Measurements from ENCODE around the gene TUBGCP3.

Gene TUBGCP3

DNA sequence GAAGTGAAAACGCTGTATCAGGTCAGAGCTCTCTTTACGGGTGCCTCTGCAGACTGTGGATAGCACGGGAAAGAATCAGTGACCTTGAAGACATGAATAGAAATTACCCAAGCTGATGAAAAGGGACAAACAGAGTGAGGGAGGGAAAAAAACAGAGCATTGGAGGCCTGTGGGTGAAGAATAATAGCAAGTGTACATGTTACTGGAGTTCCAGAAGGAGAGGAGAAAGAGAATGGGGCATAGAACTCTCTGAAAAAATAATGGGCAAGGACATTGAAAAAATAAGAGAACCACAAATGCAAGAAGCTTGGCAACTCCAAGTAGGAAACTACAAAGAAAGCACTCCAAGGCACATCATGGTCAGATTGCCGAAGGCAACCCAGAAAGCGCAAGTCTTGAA, 125.5 kb downstream of the TUBGCP3 start:
- Histone ChIP-seq H3K27me3 (ENCODE audit: insufficient read depth, low read length) (no peaks in the 10 kb centered on the region), H3K79me2 (ENCODE audit: insufficient read depth, low read length) (no peaks in the 10 kb centered on the region), H3K9ac (ENCODE audit: low read length) (no peak overlapping the region), H3K9me2 (ENCODE audit: low read depth, low read length) (no peaks in the 10 kb centered on the region), H3K9me3 (ENCODE audit: low read length) (peaks cover 8% of the 10 kb centered on the region; the same call in 1 of the 2 replicates), H3F3A (ENCODE audit: insufficient read depth, low read length) (no peaks in the 10 kb centered on the region), H3K4me3 (ENCODE audit: low read depth, low read length, poor library complexity, severe bottlenecking) (no peak overlapping the region), H3K36me3 (ENCODE audit: insufficient read depth, low read length) (no peaks in the 10 kb centered on the region), H3K4me2 (ENCODE audit: low read length) (no peak overlapping the region), H3K4me1 (ENCODE audit: insufficient read depth, low read length, severe bottlenecking) (peaks cover 7% of the 10 kb centered on the region), H4K20me1 (ENCODE audit: insufficient read depth, low read length) (no peaks in the 10 kb centered on the region), H3K27ac (ENCODE audit: low read depth, low read length, poor library complexity, severe bottlenecking) (no peak overlapping the region), H2AFZ (ENCODE audit: low read length) (no peak overlapping the region)
- TF ChIP-seq CTCF (IDR thresholded peaks at IDR 0.05; ENCODE audit: low read length) (no peak), EZH2 (IDR thresholded peaks at IDR 0.05; ENCODE audit: borderline replicate concordance, low read length) (no peak)

GRCh38 chr13:112457485-112457884, 130.5 kb downstream of the TUBGCP3 start:
- peaks cover 12% of the 10 kb centered on the region; the same call in 1 of the 2 replicates for H3K27me3 ChIP-seq (ENCODE audit: insufficient read depth, low read length)
- H2AFZ ChIP-seq (ENCODE audit: low read length) = no peak overlapping the region
- peaks cover 12% of the 10 kb centered on the region for H3K4me1 ChIP-seq (ENCODE audit: insufficient read depth, low read length, severe bottlenecking)
- no peaks in the 10 kb centered on the region for H4K20me1 ChIP-seq (ENCODE audit: insufficient read depth, low read length)
- TF ChIP-seq EZH2 (IDR thresholded peaks at IDR 0.05; ENCODE audit: borderline replicate concordance, low read length) (no peak), CTCF (IDR thresholded peaks at IDR 0.05; ENCODE audit: low read length) (no peak)
- H3K9me3 ChIP-seq (ENCODE audit: low read length) = peaks cover 6% of the 10 kb centered on the region; the same call in 1 of the 2 replicates
- no peaks in the 10 kb centered on the region for H3F3A ChIP-seq (ENCODE audit: insufficient read depth, low read length)
- no peak overlapping the region for H3K27ac ChIP-seq (ENCODE audit: low read depth, low read length, poor library complexity, severe bottlenecking)
- H3K79me2 ChIP-seq (ENCODE audit: insufficient read depth, low read length) = no peaks in the 10 kb centered on the region
- H3K4me2 ChIP-seq (ENCODE audit: low read length) = peak overlapping the region; percentile 8; the same call in 1 of the 2 replicates
- H3K9ac ChIP-seq (ENCODE audit: low read length) = no peak overlapping the region
- no peak overlapping the region for H3K4me3 ChIP-seq (ENCODE audit: low read depth, low read length, poor library complexity, severe bottlenecking)
- no peaks in the 10 kb centered on the region for H3K36me3 ChIP-seq (ENCODE audit: insufficient read depth, low read length)
- H3K9me2 ChIP-seq (ENCODE audit: low read depth, low read length) = no peaks in the 10 kb centered on the region

DNA sequence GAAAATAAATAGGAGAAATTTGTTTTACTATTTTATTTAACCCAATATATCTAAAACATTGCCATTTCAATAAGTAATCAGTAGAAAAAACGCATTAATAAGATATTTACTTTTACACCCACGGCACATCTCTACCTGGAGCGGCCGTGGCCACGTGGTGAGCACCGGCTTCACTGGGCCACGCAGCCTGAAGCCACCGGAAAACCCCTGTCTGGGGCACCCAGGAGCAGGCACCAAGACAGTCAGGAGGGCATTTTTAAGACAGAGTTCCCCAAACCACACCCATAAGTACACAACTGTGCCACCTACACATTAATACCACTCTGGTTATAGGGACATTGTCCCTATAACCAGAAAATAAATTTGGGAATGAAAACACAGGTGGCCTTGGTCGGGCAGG, 130.9 kb downstream of the TUBGCP3 start:
- Histone ChIP-seq H3K9ac (ENCODE audit: low read length) (no peak overlapping the region), H3K4me2 (ENCODE audit: low read length) (peak overlapping the region; percentile 8; the same call in 1 of the 2 replicates), H3K27me3 (ENCODE audit: insufficient read depth, low read length) (peaks cover 12% of the 10 kb centered on the region; the same call in 1 of the 2 replicates), H3K79me2 (ENCODE audit: insufficient read depth, low read length) (no peaks in the 10 kb centered on the region), H3K36me3 (ENCODE audit: insufficient read depth, low read length) (no peaks in the 10 kb centered on the region), H2AFZ (ENCODE audit: low read length) (no peak overlapping the region), H3K27ac (ENCODE audit: low read depth, low read length, poor library complexity, severe bottlenecking) (no peak overlapping the region), H3K4me3 (ENCODE audit: low read depth, low read length, poor library complexity, severe bottlenecking) (no peak overlapping the region), H4K20me1 (ENCODE audit: insufficient read depth, low read length) (no peaks in the 10 kb centered on the region), H3K9me3 (ENCODE audit: low read length) (peaks cover 3% of the 10 kb centered on the region; the same call in 1 of the 2 replicates), H3K4me1 (ENCODE audit: insufficient read depth, low read length, severe bottlenecking) (peaks cover 12% of the 10 kb centered on the region), H3K9me2 (ENCODE audit: low read depth, low read length) (no peaks in the 10 kb centered on the region), H3F3A (ENCODE audit: insufficient read depth, low read length) (no peaks in the 10 kb centered on the region)
- no peak for TF ChIP-seq CTCF (IDR thresholded peaks at IDR 0.05; ENCODE audit: low read length)
- TF ChIP-seq EZH2 (IDR thresholded peaks at IDR 0.05; ENCODE audit: borderline replicate concordance, low read length) = no peak

Measured in OCI-LY1 (cell line).